ENCODE measurements around the gene BMPR1A.

BMPR1A gene

GRCh38 chr10:86765548-86765947, 9.1 kb downstream of the BMPR1A start:
- no peak for DNase-seq (ENCODE audit: low spot score)

GRCh38 chr10:86768412-86769062, 12.1 kb downstream of the BMPR1A start:
- no peak for DNase-seq (ENCODE audit: low spot score)

GRCh38 chr10:86769991-86770390, 13.6 kb downstream of the BMPR1A start:
- no peak for DNase-seq (ENCODE audit: low spot score)

- no peak for DNase-seq (ENCODE audit: low spot score)
Observed at GRCh38 chr10:86770412-86770960, 14.1 kb downstream of the BMPR1A start.

GRCh38 chr10:86773498-86773897, 17.1 kb downstream of the BMPR1A start:
- no peak for DNase-seq (ENCODE audit: low spot score)

GRCh38 chr10:86775056-86775869, 18.8 kb downstream of the BMPR1A start:
- no peak for DNase-seq (ENCODE audit: low spot score)

GRCh38 chr10:86775870-86776180, 19.4 kb downstream of the BMPR1A start:
- no peak for DNase-seq (ENCODE audit: low spot score)

- DNase-seq (ENCODE audit: low spot score): no peak
Observed at GRCh38 chr10:86779220-86780017, 23.0 kb downstream of the BMPR1A start.

- DNase-seq (ENCODE audit: low spot score): no peak
Observed at GRCh38 chr10:86782701-86783418, 26.4 kb downstream of the BMPR1A start.

- no peak for DNase-seq (ENCODE audit: low spot score)
Observed at GRCh38 chr10:86785037-86785436, 28.6 kb downstream of the BMPR1A start.

GRCh38 chr10:86785968-86786367, 29.5 kb downstream of the BMPR1A start:
- DNase-seq (ENCODE audit: low spot score): no peak

GRCh38 chr10:86786368-86786767, 29.9 kb downstream of the BMPR1A start:
- no peak for DNase-seq (ENCODE audit: low spot score)

GRCh38 chr10:86790394-86790793, 34.0 kb downstream of the BMPR1A start:
- no peak for DNase-seq (ENCODE audit: low spot score)

- DNase-seq (ENCODE audit: low spot score): no peak
Observed at GRCh38 chr10:86792461-86793167, 36.2 kb downstream of the BMPR1A start.

GRCh38 chr10:86793696-86794095, 37.3 kb downstream of the BMPR1A start:
- DNase-seq (ENCODE audit: low spot score): no peak

- no peak for DNase-seq (ENCODE audit: low spot score)
Observed at GRCh38 chr10:86795353-86795752, 38.9 kb downstream of the BMPR1A start.

GRCh38 chr10:86798025-86798424, 41.6 kb downstream of the BMPR1A start:
- DNase-seq (ENCODE audit: low spot score): no peak

- DNase-seq (ENCODE audit: low spot score): no peak
Observed at GRCh38 chr10:86798611-86799010, 42.2 kb downstream of the BMPR1A start.

GRCh38 chr10:86799188-86799845, 42.9 kb downstream of the BMPR1A start:
- no peak for DNase-seq (ENCODE audit: low spot score)

- no peak for DNase-seq (ENCODE audit: low spot score)
Observed at GRCh38 chr10:86801995-86802394, 45.6 kb downstream of the BMPR1A start.

All from ecto neural progenitor cell (in vitro differentiated cells).